A549 (cell line): ENCODE measurements around the gene LAMB1. TPM values are rescaled to one million over a fixed set of nuclear protein-coding genes. Genes with fewer than 3 reads are reported as not detected.

Source experiments
- ATAC-seq, 2 experiments: fragments of 200-7000 bp in 1 of 2; fragments of >200 bp in 1 of 2; cut with Nextera tagmentation in 1 of 2; cut with Tn5 transposase in 1 of 2; 3 replicates each; pipeline versions ENCODE4 v1.8.0 to v1.9.1; 2018 to 2020; ENCODE audit warnings: mild to moderate bottlenecking in 1 of 2, moderate library complexity in 1 of 2
- CTCF ChIA-PET: fragments of 300-600 bp; sonication (Branson Sonifier 250); formaldehyde crosslinking; extraction: SDS; loops from one replicate; lab custom pipeline; 2021; ENCODE audit warnings: antibody characterized with exemption, inconsistent platforms; lab: Yijun Ruan, JAX
- POLR2A ChIA-PET: fragments of 350-600 bp; formaldehyde crosslinking; extraction: SDS; loops from one replicate; lab custom pipeline; 2021; ENCODE audit warnings: antibody characterized with exemption, inconsistent platforms; lab: Yijun Ruan, JAX
- DNase-seq, 2 experiments: peaks; one replicate each; pipeline versions ENCODE4 v3.0.0 to v3.0.0-alpha.2; 2011 to 2016; ENCODE audit warnings: low read depth in 1 of 2, low spot score in 1 of 2
- FAIRE-seq: peaks from 2 replicates; lab custom pipeline; 2011; peaks lifted over from hg19 to GRCh38; lab: Jason Lieb, UNC
- H3K27ac ChIP-seq, 2 experiments: fragments of >200 bp; sonication (Bioruptor Twin); formaldehyde crosslinking; 3 replicates each; pipeline ENCODE4 v1.5.1; 2016 to 2017
- H3K4me1 ChIP-seq: fragments of >200 bp; sonication (Bioruptor Twin); formaldehyde crosslinking; 3 replicates; pipeline ENCODE4 v1.6.1; 2016
- H3K4me2 ChIP-seq: fragments of >200 bp; sonication (Bioruptor Twin); formaldehyde crosslinking; 3 replicates; pipeline ENCODE4 v1.6.1; 2016
- H3K4me3 ChIP-seq: fragments of >200 bp; sonication (Bioruptor Twin); formaldehyde crosslinking; 3 replicates; pipeline ENCODE4 v1.5.1; 2016
- H3K9me3 ChIP-seq: fragments of >200 bp; sonication (Bioruptor Twin); formaldehyde crosslinking; 3 replicates; pipeline ENCODE4 v1.6.1; 2016
- CBX8 ChIP-seq: fragments of 200-600 bp; sonication (generic); IDR thresholded peaks from 2 replicates; pipeline ENCODE4 v1.6.1; 2016
- CTCF ChIP-seq: fragments of >200 bp; sonication (Bioruptor Twin); formaldehyde crosslinking; IDR thresholded peaks from 3 replicates; pipeline ENCODE4 v1.5.1; 2016
- EHF ChIP-seq: fragments of 250-450 bp; sonication (Bioruptor Pico); IDR thresholded peaks from 2 replicates; pipeline ENCODE4 v1.5.0; 2020; ENCODE audit warnings: mild to moderate bottlenecking
- ELK1 ChIP-seq: fragments of 150-350 bp; IDR thresholded peaks from 2 replicates; pipeline ENCODE4 v1.6.1; 2014; ENCODE audit warnings: low read depth, mild to moderate bottlenecking, low read length
- ESRRA ChIP-seq: fragments of 150-350 bp; IDR thresholded peaks from 2 replicates; pipeline ENCODE4 v1.6.1; 2014; ENCODE audit warnings: mild to moderate bottlenecking, low read length, borderline replicate concordance
- FOXS1 ChIP-seq: fragments of 250-450 bp; sonication (Bioruptor Pico); IDR thresholded peaks from 2 replicates; pipeline ENCODE4 v1.5.0; 2020; ENCODE audit warnings: mild to moderate bottlenecking, moderate library complexity
- HDAC2 ChIP-seq: fragments of 200-600 bp; sonication (generic); IDR thresholded peaks from 2 replicates; pipeline ENCODE4 v1.6.1; 2016
- HES2 ChIP-seq: fragments of >200 bp; sonication (Bioruptor Twin); formaldehyde crosslinking; IDR thresholded peaks from 2 replicates; pipeline ENCODE4 v1.6.1; 2016
- HEYL ChIP-seq: fragments of 250-450 bp; sonication (Bioruptor Pico); IDR thresholded peaks from 2 replicates; pipeline ENCODE4 v1.8.0; 2021; ENCODE audit warnings: mild to moderate bottlenecking, moderate library complexity
- HMGXB4 ChIP-seq: fragments of 250-450 bp; sonication (Bioruptor Pico); IDR thresholded peaks from 2 replicates; pipeline ENCODE4 v1.5.0; 2021; ENCODE audit warnings: mild to moderate bottlenecking, moderate library complexity, borderline replicate concordance
- HOXB13 ChIP-seq: fragments of 250-450 bp; sonication (Bioruptor Pico); IDR thresholded peaks from 2 replicates; pipeline ENCODE4 v1.5.0; 2020; ENCODE audit warnings: low read depth, mild to moderate bottlenecking, moderate library complexity
- HOXB5 ChIP-seq: fragments of 250-450 bp; sonication (Bioruptor Pico); IDR thresholded peaks from 2 replicates; pipeline ENCODE4 v1.5.0; 2020; ENCODE audit warnings: mild to moderate bottlenecking, moderate library complexity
- KDM1A ChIP-seq: fragments of 200-600 bp; sonication (generic); IDR thresholded peaks from 2 replicates; pipeline ENCODE4 v1.6.1; 2016; ENCODE audit warnings: low read depth, mild to moderate bottlenecking
- NFE2L2 ChIP-seq: fragments of 150-350 bp; conservative IDR thresholded peaks from 2 replicates; pipeline ENCODE4 v1.6.1; 2014; ENCODE audit warnings: low read length
- PHF8 ChIP-seq: fragments of 200-600 bp; sonication (generic); IDR thresholded peaks from 2 replicates; pipeline ENCODE4 v1.6.1; 2016; ENCODE audit warnings: low read depth, mild to moderate bottlenecking, antibody characterized with exemption, moderate library complexity, borderline replicate concordance
- REST ChIP-seq: fragments of 200-600 bp; sonication (generic); IDR thresholded peaks from 2 replicates; pipeline ENCODE4 v1.6.1; 2016; ENCODE audit warnings: antibody characterized with exemption, mild to moderate bottlenecking, moderate library complexity
- RFX5 ChIP-seq: fragments of 450-650 bp; IDR thresholded peaks from 2 replicates; pipeline ENCODE4 v1.7.1; 2014; ENCODE audit warnings: antibody characterized with exemption, mild to moderate bottlenecking, moderate library complexity
- TP53 ChIP-seq: fragments of 250-450 bp; sonication (Bioruptor Pico); IDR thresholded peaks from 2 replicates; pipeline ENCODE4 v1.5.0; 2021; ENCODE audit warnings: mild to moderate bottlenecking, moderate library complexity
- ZNF302 ChIP-seq: fragments of 250-450 bp; sonication (Bioruptor Pico); IDR thresholded peaks from 2 replicates; pipeline ENCODE4 v1.9.0; 2021; ENCODE audit warnings: inconsistent platforms, mild to moderate bottlenecking, moderate library complexity
- WGBS: methylation state at CpG from one replicate; pipeline ENCODE4 v1.1.6; 2017; ENCODE audit errors: missing lambda C conversion rate; 5-methylcytosine and 5-hydroxymethylcytosine counted together
- polyA plus RNA-seq, 4 experiments: library from polyadenylated mRNA; depleted of rRNA in 3 of 4; stranded (reverse); fragments of >200 nt; fragmentation: RNase III in 1 of 4; extraction: RNeasy Plus Mini Kit Qiagen cat#74134 plus additional on column Dnase treatment in 1 of 4; gene quantifications; 2 replicates in 3 of 4; 3 replicates in 1 of 4; pipeline ENCODE4 v1.2.3, GENCODE V29; 2011 to 2017

LAMB1 gene
- polyA plus RNA-seq, 2 of the 4 experiments (the other 2 are of a cell fraction), result 142 to 162 TPM

GRCh38 chr7:108034586-108034985, 31.6 kb upstream of the LAMB1 start:
- Histone ChIP-seq H3K4me2 (no peak overlapping the region), H3K27ac (0 out of 6 replicates have a peak overlapping the region, but pooled peaks of 1 of the 2 experiments have one; percentile 4), H3K9me3 (no peaks in the 10 kb centered on the region), H3K4me3 (no peak overlapping the region), H3K4me1 (peaks cover 17% of the 10 kb centered on the region)
- CTCF ChIA-PET, result interaction anchor here (1.0 to 1.5 kb wide), 3 partner anchors 16 to 32 kb away, joined by 3 to 5 read pairs (median 5); partner anchors contain the start of gene LAMB1
- POLR2A ChIA-PET, result no interaction called here
- 77% methylated on average over 2 of the region's 2 CpGs for WGBS
- no peak for ATAC-seq
- TF ChIP-seq HES2, result no peak
- no peak for TF ChIP-seq HMGXB4 (CRISPR knock-in tag)
- TF ChIP-seq EHF (CRISPR knock-in tag), result no peak
- no peak for TF ChIP-seq TP53 (CRISPR knock-in tag)
- no peak for TF ChIP-seq HEYL
- no peak for TF ChIP-seq CBX8
- no peak for TF ChIP-seq ZNF302 (CRISPR knock-in tag)
- no peak for TF ChIP-seq RFX5
- TF ChIP-seq HDAC2, result no peak
- no peak for TF ChIP-seq CTCF
- no peak for TF ChIP-seq KDM1A
- TF ChIP-seq REST, result no peak
- no peak for TF ChIP-seq FOXS1
- no peak for TF ChIP-seq HOXB13 (CRISPR knock-in tag)
- no peak for TF ChIP-seq NFE2L2
- no peak for TF ChIP-seq ELK1
- TF ChIP-seq PHF8, result no peak
- TF ChIP-seq HOXB5 (CRISPR knock-in tag), result no peak
- no peak for TF ChIP-seq ESRRA
- no peak for FAIRE-seq
- DNase-seq, result no peak
